HL-60 (cell line): ENCODE measurements around the gene CACNA1G.

Experiments used
- DNase-seq, 2 experiments: peaks; one replicate each; pipeline ENCODE4 v3.0.0-alpha.2; 2010 to 2020; ENCODE audit warnings: low read depth in 1 of 2, low spot score in 1 of 2
- H3K27ac ChIP-seq: fragments of 250-450 bp; sonication (Bioruptor Pico); replicated peaks from 2 replicates; pipeline ENCODE4 v1.5.1; 2020; ENCODE audit warnings: mild to moderate bottlenecking, moderate library complexity
- H3K27me3 ChIP-seq: fragments of 250-450 bp; sonication (Bioruptor Pico); 2 replicates; pipeline ENCODE4 v1.5.1; 2021; ENCODE audit warnings: mild to moderate bottlenecking, moderate library complexity; ENCODE audit not compliant: insufficient read depth, poor library complexity, severe bottlenecking
- H3K4me3 ChIP-seq: replicated peaks from 2 replicates; pipeline ENCODE4 v1.5.1; 2011; ENCODE audit warnings: mild to moderate bottlenecking, control low read depth, low read length; ENCODE audit not compliant: insufficient read depth
- GABPA ChIP-seq: IDR thresholded peaks from 2 replicates; pipeline ENCODE4 v1.6.1; 2012; ENCODE audit warnings: low read depth
- POLR2AphosphoS5 ChIP-seq: IDR thresholded peaks from 2 replicates; pipeline ENCODE4 v1.6.1; 2012; ENCODE audit warnings: low read depth
- SPI1 ChIP-seq: IDR thresholded peaks from 2 replicates; pipeline ENCODE4 v1.6.1; 2012; ENCODE audit warnings: low read depth, mild to moderate bottlenecking, borderline replicate concordance
- TF ChIP-seq, protein P1 (sequence below): IDR thresholded peaks from 2 replicates; pipeline ENCODE4 v1.6.1; 2012; ENCODE audit warnings: low read depth; ENCODE audit not compliant: insufficient replicate concordance
- TF ChIP-seq, protein P2 (sequence below): IDR thresholded peaks from one replicate; pipeline ENCODE4 v1.5.1; 2011; ENCODE audit warnings: low read length, control low read depth, inconsistent platforms; ENCODE audit not compliant: insufficient read depth

Gene CACNA1G

DNA sequence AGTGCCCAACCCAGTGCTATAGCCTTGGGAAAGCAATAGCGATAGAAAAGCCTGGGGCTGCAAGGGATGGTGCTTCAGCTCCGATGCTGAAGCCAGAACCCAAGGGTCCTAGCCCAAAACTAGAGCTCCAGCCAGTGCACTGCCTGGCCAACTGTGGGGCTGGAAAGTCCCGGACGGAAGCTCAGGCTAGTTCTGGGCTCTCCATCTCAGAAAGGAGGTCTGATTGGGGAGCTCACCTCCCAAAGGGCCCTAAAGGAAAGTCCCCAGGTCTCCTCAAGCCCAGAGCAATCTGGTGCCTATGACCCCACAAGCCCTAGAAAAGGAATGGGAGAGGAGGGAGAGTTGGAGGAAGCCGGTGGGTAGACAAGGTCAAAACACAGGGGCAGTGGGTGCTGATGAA lies 72.1 kb downstream of the CACNA1G start:
- Histone ChIP-seq H3K27me3 (peaks cover 56% of the 10 kb centered on the region), H3K27ac (no peak overlapping the region), H3K4me3 (no peak overlapping the region)
- TF ChIP-seq GABPA (no peak), SPI1 (no peak), POLR2AphosphoS5 (no peak)
- TF ChIP-seq, protein P1, sequence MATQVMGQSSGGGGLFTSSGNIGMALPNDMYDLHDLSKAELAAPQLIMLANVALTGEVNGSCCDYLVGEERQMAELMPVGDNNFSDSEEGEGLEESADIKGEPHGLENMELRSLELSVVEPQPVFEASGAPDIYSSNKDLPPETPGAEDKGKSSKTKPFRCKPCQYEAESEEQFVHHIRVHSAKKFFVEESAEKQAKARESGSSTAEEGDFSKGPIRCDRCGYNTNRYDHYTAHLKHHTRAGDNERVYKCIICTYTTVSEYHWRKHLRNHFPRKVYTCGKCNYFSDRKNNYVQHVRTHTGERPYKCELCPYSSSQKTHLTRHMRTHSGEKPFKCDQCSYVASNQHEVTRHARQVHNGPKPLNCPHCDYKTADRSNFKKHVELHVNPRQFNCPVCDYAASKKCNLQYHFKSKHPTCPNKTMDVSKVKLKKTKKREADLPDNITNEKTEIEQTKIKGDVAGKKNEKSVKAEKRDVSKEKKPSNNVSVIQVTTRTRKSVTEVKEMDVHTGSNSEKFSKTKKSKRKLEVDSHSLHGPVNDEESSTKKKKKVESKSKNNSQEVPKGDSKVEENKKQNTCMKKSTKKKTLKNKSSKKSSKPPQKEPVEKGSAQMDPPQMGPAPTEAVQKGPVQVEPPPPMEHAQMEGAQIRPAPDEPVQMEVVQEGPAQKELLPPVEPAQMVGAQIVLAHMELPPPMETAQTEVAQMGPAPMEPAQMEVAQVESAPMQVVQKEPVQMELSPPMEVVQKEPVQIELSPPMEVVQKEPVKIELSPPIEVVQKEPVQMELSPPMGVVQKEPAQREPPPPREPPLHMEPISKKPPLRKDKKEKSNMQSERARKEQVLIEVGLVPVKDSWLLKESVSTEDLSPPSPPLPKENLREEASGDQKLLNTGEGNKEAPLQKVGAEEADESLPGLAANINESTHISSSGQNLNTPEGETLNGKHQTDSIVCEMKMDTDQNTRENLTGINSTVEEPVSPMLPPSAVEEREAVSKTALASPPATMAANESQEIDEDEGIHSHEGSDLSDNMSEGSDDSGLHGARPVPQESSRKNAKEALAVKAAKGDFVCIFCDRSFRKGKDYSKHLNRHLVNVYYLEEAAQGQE, result no peak
- TF ChIP-seq, protein P2, sequence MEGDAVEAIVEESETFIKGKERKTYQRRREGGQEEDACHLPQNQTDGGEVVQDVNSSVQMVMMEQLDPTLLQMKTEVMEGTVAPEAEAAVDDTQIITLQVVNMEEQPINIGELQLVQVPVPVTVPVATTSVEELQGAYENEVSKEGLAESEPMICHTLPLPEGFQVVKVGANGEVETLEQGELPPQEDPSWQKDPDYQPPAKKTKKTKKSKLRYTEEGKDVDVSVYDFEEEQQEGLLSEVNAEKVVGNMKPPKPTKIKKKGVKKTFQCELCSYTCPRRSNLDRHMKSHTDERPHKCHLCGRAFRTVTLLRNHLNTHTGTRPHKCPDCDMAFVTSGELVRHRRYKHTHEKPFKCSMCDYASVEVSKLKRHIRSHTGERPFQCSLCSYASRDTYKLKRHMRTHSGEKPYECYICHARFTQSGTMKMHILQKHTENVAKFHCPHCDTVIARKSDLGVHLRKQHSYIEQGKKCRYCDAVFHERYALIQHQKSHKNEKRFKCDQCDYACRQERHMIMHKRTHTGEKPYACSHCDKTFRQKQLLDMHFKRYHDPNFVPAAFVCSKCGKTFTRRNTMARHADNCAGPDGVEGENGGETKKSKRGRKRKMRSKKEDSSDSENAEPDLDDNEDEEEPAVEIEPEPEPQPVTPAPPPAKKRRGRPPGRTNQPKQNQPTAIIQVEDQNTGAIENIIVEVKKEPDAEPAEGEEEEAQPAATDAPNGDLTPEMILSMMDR, result no peak
- DNase-seq, result no peak

DNA sequence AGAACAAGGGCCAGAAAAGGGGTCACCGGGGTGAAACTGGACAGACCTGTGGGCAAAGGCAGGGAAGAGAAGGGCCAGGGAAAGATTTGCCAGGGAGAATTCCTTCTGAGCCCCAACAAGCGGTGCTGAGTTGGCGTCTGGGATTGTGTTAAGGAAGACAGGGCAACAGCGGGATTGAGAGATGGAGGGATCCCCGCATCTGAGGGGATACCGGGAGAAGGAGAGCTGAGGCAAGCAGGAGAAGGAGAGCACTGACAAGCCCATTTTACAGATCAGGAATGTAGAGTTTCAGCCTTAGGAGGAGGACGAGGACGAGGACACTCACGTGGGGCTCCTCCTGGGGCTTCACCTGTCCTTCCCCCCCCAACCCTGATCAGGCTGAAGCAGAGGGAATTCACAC lies 73.2 kb downstream of the CACNA1G start:
- H3K4me3 ChIP-seq, result no peak overlapping the region

DNA sequence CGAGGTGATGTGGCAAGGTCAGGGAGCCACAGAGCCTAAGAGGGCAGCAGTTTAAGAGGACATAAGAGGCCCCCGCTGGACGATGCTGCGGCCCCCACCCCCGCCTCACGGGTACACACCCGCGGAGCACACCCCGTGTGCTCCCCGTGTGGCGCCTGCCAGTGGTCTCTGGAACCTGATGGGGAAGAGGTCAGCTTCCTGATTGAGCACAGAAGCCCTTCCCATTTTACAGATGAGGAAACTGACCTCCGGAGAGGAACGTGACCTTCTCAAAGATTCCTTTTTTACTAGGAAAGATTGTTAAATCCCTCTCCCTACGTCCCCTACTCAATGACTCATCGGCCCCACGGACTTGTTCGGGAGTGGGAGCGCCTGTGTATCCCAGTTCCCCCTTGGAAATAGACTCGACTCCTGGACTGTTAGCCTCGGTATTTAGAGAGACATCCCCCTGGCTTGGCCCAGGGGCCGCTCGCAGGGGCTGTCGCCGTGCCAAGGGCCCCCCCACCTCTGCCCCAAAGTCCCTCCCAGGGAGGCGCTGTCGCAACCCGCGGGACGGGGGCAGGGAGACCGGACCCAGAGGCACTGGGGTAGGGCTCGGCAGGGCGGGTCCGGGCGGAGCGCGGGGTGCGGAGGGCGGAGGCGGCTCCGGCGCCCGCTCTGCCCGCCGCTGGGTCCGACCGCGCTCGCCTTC lies 73.9 kb downstream of the CACNA1G start, which contains the start of gene ABCC3:
ABCC3 (plus strand) TSS at position 658 of the 691 bp plus-strand sequence. CDS start 56 bp downstream, outside the sequence.
- peak within 1 kb of the TSS; percentile 17; the same call in 1 of the 2 replicates for H3K4me3 ChIP-seq
- peaks cover 44% of the 10 kb centered on the region for H3K27me3 ChIP-seq
- DNase-seq, result no peak
- no peak within 1 kb of the TSS for H3K27ac ChIP-seq
- TF ChIP-seq, protein P2, result no peak
- TF ChIP-seq POLR2AphosphoS5 (no peak), GABPA (no peak), SPI1 (no peak)
- TF ChIP-seq, protein P1, result no peak

More for the DNA sequence above, 73.2 kb downstream of the CACNA1G start:
- no peak for TF ChIP-seq SPI1
- no peak for TF ChIP-seq GABPA
- TF ChIP-seq, protein P1, result no peak
- TF ChIP-seq, protein P2, result no peak
- no peak for TF ChIP-seq POLR2AphosphoS5
- DNase-seq, result no peak
- Histone ChIP-seq H3K27me3 (peaks cover 49% of the 10 kb centered on the region), H3K27ac (no peak overlapping the region)
